ENCODE results near the gene DSTN.

DSTN gene

GRCh38 chr20:17614812-17615644 is 45.2 kb downstream of the DSTN start:
- no peak overlapping the region for H3K4me3 ChIP-seq (ENCODE audit: low read length)
- TF ChIP-seq CTCF (conservative IDR thresholded peaks at IDR 0.05; ENCODE audit: low read length): no peak
- DNase-seq (ENCODE audit: low read depth): no peak

DNA sequence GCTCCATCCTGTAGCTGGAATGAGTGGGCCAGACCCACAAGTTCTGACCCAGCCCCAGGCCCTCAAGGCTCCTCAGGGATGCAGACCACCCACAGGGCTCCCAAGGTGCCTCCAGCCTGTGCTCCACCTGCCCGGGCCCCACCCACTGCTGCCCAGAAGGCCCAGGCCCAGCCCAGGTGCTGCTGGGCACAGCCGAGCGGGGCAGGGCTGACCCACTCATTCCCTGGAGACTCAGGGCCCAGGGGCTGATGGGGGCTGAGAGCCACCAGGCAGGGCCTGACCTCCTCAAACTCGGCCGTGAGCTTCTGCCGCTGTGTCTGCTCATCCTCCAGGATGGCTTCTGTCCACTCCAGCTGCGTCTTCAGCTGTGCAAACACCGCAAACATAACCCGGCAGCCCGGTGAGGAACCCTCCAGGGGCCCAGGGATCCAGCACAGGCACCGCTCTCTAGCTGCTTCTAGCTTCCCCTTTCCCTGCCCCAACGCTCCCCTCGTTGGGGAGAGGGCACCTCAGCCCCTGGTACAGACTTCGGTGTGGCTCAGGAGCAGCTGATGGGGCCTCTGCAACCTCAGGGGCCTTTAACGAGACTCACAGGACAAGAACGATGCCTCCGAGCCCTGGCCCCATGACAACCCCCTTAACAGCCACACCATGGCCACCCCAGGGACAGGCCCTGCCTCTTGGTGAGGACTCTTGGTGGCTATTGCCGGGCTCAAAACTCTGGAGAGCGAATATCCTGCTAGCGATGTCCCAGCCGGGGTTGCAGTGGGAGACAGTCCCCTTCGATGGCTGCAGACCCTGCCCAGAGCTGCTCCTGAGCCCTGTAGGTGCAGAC is 46.0 kb downstream of the DSTN start:
- TF ChIP-seq CTCF (conservative IDR thresholded peaks at IDR 0.05; ENCODE audit: low read length): no peak
- no peak overlapping the region for H3K4me3 ChIP-seq (ENCODE audit: low read length)

DNA sequence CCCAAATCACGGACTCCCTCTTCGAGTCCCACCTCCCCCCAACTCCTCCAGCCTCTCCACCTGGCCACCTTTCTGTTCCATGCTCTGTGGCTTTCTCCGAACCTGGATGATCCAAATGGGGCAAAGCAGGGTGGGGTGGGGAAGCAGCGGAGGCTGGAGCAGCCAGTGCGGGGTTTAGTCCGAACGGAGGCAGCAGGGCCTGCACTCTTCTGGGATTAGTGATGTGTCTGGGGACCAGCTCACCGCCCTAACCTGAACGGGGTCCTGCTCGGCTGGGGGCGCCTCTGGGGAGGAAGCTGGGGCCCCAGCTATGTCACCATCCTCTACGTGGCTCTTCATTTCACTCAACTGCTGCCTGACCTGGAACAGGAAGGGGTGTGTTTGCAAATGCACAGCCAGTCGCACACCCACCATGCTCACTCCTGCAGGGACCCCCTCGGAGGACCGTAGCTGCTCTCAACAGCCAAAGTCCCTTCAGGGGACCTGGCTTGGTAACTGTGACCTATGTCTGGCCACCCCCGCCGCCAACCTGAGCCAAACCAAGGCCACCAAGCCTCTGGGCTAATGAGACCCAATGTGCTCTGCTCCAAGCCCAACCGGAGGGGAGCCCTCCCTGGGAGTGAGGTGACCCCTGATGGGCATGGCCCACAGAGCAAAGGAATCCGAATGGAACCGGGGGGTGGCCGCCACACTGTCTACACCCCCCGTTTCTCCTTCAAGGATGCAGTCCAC is 46.8 kb downstream of the DSTN start:
- H3K4me3 ChIP-seq (ENCODE audit: low read length): no peak overlapping the region
- no peak for TF ChIP-seq CTCF (conservative IDR thresholded peaks at IDR 0.05; ENCODE audit: low read length)
- no peak for DNase-seq (ENCODE audit: low read depth)

More for the DNA sequence above, 46.0 kb downstream of the DSTN start:
- DNase-seq (ENCODE audit: low read depth): no peak

DNA sequence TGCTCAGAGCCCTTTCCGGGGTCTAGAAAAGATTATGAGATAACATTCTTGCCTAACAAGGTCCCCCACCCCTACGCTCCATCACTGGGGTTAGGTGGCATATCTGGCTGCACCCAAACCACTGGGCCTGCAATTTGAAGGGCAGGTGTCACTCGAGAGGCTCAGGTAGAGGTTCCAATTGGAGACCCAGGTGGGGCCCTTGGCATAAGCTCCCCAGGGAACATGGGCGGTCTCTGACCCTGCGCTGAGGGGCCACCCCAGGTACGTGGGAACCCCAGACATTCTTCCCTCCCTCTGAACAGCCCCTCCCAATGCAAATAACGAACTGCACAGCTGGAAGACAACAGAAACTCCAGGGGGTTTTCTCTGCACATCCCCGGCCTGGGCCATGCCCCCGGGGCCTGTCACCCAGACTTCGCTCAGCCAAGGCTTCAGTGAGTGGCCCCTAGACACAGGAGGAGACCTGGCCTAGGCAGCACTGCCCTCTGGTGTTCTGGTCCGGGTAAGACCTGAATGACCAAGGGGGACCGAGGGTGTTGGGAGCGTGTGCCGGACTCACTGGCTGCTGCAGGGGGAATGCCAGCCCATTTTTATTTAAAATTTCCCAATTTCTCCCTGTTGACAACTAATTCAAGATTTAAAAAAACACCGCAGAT is 47.5 kb downstream of the DSTN start:
- peak; percentile 21 for DNase-seq (ENCODE audit: low read depth)
- H3K4me3 ChIP-seq (ENCODE audit: low read length): no peak overlapping the region
- TF ChIP-seq CTCF (conservative IDR thresholded peaks at IDR 0.05; ENCODE audit: low read length): peak; percentile 58

DNA sequence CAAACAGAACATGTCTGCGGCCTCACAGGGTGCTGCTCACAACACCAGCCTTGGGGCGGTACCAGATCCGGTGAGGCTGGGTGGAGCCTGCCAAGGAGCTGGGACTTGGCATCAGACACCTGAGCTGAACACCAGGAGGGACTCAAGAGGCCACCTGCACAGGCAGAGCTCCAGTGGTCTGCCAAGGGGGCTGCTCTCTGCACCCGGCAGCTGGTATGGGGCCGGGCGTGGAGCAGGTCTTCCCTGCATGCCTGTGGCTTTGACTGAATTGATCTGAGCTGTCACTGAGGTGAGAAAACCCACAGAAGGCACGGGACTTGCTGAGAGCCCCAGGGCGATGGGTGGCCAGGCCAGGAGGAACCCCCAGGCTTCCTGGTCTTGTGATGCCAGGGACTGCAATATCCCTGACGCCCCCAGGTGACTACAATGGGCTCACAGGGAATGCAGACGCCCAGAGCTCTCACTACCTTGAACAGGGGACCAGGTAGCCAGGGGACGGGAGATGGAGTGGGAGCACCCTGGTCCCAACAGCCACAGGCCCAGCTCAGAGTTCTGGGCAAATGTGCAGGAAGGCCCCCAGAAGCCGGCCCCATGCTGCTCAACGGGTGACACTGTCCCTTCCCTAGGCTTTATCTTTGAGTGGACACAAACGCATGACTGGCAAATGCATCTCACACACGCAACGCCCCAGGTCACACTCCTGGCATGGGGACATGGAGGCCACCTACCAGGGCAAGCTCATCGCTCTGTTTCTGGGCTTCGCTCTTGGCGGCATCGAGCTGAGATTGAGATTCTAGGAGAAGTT is 48.2 kb downstream of the DSTN start:
- DNase-seq (ENCODE audit: low read depth): no peak
- no peak for TF ChIP-seq CTCF (conservative IDR thresholded peaks at IDR 0.05; ENCODE audit: low read length)
- no peak overlapping the region for H3K4me3 ChIP-seq (ENCODE audit: low read length)

DNA sequence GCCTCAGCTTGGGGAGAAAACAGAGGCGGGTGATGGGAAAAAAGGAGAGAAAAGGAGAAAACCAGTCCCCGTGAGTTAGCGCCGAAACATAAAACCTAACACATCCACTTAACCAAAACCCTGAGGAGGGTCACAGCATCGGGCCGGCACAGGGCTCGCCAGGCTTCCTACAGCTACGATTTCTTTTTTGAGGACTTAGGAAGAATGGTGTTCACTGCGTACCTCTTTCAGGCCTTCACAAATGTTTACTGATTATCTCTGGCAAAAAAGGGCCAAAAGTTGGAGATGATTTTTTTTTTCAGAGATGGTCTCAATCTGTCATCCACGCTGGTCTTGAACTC is 48.8 kb downstream of the DSTN start:
- TF ChIP-seq CTCF (conservative IDR thresholded peaks at IDR 0.05; ENCODE audit: low read length): no peak
- H3K4me3 ChIP-seq (ENCODE audit: low read length): no peak overlapping the region
- no peak for DNase-seq (ENCODE audit: low read depth)

All from AG10803 (cell line).